ENCODE results near the gene CHST12.

DNA sequence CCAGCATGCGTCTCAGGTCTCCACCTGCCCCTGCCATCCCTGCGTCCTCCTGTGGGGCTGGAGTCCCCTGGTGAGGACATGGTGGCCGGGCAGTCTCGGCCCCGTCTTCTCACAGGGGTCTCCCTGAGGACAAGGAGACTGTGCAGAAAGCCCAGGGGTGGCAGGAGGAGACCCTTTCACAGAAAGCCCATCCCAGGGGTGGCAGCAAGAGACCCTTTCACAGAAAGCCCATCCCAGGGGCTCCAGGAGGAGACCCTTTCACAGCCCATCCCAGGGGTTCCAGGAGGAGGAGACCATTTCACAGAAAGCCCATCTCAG, 14.8 kb upstream of the CHST12 start:
- TF ChIP-seq, protein P1, sequence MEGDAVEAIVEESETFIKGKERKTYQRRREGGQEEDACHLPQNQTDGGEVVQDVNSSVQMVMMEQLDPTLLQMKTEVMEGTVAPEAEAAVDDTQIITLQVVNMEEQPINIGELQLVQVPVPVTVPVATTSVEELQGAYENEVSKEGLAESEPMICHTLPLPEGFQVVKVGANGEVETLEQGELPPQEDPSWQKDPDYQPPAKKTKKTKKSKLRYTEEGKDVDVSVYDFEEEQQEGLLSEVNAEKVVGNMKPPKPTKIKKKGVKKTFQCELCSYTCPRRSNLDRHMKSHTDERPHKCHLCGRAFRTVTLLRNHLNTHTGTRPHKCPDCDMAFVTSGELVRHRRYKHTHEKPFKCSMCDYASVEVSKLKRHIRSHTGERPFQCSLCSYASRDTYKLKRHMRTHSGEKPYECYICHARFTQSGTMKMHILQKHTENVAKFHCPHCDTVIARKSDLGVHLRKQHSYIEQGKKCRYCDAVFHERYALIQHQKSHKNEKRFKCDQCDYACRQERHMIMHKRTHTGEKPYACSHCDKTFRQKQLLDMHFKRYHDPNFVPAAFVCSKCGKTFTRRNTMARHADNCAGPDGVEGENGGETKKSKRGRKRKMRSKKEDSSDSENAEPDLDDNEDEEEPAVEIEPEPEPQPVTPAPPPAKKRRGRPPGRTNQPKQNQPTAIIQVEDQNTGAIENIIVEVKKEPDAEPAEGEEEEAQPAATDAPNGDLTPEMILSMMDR (IDR thresholded peaks at IDR 0.05): no peak
- TF ChIP-seq POLR2A (IDR thresholded peaks at IDR 0.05): no peak
